Measurements from ENCODE around the gene TTLL5.

Gene TTLL5

DNA sequence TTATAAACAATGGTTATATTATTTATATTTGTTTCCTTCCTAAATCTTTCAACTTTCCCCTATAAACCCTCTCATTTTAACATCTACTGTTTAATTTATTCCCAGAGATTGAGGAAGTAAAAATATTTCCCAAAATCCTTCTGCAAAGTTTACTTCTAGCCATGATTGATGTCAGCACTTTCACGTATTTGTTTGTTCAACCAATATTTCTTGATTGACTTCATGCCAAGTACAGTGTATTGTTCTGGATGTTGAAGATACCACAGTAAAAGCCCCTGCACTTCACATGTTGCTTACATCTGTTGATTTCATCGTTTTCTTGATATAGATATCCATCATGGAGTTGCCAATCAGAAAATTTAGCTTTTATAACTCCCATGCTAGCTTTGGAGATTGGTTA lies 81.8 kb downstream of the TTLL5 start:
- DNase-seq: no peak

DNA sequence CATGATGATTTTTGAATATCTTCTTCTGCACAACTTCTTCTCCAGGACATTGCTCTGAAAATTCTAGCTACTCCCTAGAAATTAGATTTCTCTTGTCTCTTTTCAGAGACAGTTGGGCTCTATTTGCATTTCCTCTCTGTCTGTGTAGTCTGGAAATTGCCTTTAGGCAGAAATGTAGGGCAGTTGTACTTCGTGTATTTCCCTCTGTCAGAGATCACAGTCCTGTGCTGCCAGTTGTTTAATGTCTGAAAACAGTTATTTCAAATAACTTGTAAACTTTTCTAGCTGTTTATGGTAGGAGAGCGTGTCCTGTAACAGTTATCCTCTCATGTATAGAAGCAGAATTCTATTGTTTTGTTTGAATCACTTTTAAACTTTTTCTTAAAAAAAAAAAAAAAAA lies 86.9 kb downstream of the TTLL5 start:
- no peak for DNase-seq

GRCh38 chr14:75748336-75748735 lies 87.3 kb downstream of the TTLL5 start:
- DNase-seq: no peak

- DNase-seq: no peak
Measured at GRCh38 chr14:75751296-75751695, 90.2 kb downstream of the TTLL5 start.

GRCh38 chr14:75752086-75752485 lies 91.0 kb downstream of the TTLL5 start:
- DNase-seq: no peak

DNA sequence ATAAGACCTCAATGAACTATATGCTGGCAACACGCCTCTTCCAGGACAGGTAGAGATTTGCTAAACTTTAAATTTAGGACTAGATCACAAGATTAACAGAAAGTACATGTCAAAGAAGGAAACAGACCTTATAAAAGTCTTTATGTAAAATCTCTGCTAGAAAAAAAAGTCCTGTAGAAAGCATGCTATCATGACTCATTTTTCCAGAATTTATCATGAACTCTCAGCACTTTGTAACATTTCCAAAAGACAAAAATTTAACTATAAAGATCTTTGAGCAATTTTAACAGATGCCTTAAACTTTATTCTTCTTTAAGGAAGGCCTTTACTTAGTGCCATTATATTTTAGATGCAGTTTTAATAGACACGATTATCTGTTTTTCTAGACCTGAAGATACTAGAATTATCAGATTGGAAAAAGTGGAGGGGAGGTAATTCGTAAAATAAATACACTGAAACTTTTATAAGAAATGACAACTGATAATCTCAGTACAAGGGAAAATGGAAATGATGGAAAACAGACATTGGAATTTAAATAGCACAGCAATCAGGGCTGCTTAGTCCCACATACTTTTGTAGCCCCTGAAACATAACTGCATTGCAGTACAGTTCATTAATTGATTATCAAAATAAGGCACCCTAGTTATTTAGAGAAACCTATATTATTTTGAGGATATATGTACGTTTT lies 92.0 kb downstream of the TTLL5 start:
- no peak for DNase-seq

- no peak for DNase-seq
Measured at GRCh38 chr14:75753696-75754095, 92.7 kb downstream of the TTLL5 start.

DNA sequence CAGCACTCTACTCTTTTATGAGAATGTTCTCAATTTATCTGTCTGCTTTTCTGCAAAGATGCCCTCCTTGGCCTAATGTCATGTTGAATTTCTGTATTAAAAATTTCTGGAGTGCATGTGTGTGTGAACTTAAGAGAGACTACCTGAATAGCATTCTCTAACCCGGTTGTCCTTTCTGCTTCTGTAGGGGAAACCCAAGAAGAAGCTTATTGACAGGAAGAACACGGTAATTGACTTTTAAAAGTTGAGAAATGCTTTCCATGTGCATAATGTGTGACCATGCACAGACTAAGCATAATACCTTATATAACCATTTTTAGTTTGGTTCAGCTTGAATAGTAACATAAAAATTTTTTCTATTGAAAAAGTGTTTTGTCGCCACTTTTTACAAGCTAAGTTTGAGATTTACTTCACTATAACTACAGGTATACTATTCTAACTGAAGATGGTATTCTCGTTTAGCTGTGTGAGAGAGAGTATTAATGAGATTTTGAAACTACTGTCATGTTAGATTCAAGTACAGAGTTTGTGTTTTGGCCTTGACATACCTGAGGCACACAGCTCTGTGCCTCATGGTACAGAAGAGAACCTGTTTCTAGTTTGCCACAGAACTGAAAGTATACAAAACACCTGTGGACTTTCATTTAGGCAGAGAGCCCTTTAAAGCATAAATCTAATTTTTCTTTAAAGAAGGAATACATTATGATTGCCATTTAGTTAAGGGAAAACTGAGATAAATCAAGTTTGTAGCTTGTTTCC lies 96.8 kb downstream of the TTLL5 start:
- DNase-seq: no peak

GRCh38 chr14:75764020-75764419 lies 103.0 kb downstream of the TTLL5 start:
- DNase-seq: no peak

- no peak for DNase-seq
Measured at GRCh38 chr14:75769047-75769685, 108.1 kb downstream of the TTLL5 start.

- no peak for DNase-seq
Measured at GRCh38 chr14:75770635-75771034, 109.6 kb downstream of the TTLL5 start.

DNA sequence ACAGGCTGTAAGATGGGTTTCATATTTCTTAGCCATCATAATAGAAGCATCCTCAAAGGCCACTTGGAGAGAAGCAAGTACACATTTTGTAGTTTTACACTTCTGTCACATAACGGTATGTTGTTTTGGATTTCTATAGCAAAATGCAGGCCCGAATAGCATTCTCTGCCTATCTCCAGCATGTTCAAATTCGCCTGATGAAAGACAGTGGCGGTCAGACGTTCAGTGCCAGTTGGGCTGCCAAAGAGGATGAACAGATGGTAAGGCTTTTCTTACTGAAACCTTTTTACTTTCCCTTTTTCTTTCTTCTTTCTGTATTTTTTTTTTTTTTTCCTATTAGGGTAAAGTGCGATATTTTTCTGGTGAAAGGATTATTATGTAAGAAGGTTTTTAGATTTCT lies 110.5 kb downstream of the TTLL5 start:
- DNase-seq: no peak

GRCh38 chr14:75773046-75773445 lies 112.0 kb downstream of the TTLL5 start:
- DNase-seq: no peak

- DNase-seq: no peak
Measured at GRCh38 chr14:75781096-75781495, 120.0 kb downstream of the TTLL5 start.

- DNase-seq: no peak
Measured at GRCh38 chr14:75783184-75783583, 122.1 kb downstream of the TTLL5 start.

GRCh38 chr14:75783602-75784313 lies 122.7 kb downstream of the TTLL5 start:
- DNase-seq: no peak

GRCh38 chr14:75784314-75784686 lies 123.3 kb downstream of the TTLL5 start:
- DNase-seq: no peak

- DNase-seq: no peak
Measured at GRCh38 chr14:75793806-75794205, 132.8 kb downstream of the TTLL5 start.

DNA sequence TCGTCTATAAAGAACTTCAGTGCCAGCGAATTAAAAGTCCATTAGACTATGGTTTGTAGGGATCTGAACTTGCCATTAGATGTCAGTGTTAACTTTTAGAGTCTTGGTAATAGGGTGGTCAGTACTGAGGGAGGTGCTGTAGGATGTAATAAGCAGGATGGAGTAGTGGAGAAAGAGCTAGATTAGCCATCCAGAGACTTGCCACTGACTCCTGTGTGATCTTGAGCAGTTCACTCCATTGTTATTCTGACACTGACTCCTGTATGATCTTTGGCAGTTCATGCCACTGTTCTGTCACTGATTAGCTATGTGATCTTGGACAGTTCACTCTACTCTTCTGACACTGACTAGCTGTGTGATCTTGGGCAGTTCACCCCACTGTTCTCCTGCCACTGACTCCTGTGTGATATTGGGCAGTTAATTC lies 133.6 kb downstream of the TTLL5 start:
- no peak for DNase-seq

DNA sequence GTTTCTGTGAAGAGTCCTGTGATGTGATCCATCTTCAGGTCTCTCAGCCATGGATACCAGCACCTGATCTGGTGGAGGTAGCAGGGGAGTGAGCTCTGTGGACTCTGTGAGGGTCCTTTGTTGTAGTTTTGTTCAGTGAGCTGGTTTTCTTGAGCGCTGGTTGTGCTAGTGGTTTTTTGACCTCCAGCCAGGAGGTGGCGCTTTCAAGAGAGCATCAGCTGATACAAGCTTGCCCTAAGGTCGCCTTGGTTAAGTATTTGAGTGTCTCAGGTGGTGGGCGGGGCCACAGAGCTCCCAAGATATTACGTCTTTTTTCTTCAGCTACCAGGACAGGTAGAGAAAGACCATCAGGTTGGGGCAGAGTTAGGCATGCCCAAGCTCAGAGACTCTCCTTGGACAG lies 139.7 kb downstream of the TTLL5 start:
- DNase-seq: no peak

GRCh38 chr14:75802486-75802885 lies 141.4 kb downstream of the TTLL5 start:
- DNase-seq: no peak

GRCh38 chr14:75803765-75804164 lies 142.7 kb downstream of the TTLL5 start:
- no peak for DNase-seq

- no peak for DNase-seq
Measured at GRCh38 chr14:75804570-75805275, 143.7 kb downstream of the TTLL5 start.

Measured in NCI-H1048 (cell line).